Neural cell (in vitro differentiated cells): ENCODE data around the gene ZXDC. TPM values are rescaled to one million over a fixed set of nuclear protein-coding genes. Genes with fewer than 3 reads are reported as not detected.
A peak's percentile ranks its signal among the peaks of the same experiment; 100 is the strongest.

Experiments used
- H2AFZ ChIP-seq: fragments of 200-600, 300-800 bp; sonication (generic), shearing (Covaris generic); 2 replicates; pipeline ENCODE4 v1.6.0; 2014; ENCODE audit warnings: low read depth, mild to moderate bottlenecking, antibody characterized with exemption, low read length, moderate library complexity
- H3F3A ChIP-seq: fragments of 200-600 bp; shearing (Covaris generic); 2 replicates; pipeline ENCODE4 v1.6.1; 2016; ENCODE audit warnings: mild to moderate bottlenecking, moderate library complexity, mixed read lengths, antibody characterized with exemption, low read length; ENCODE audit not compliant: insufficient read depth, poor library complexity, severe bottlenecking
- H3K27ac ChIP-seq: fragments of 200-600, 300-800 bp; sonication (generic), shearing (Covaris generic); 2 replicates; pipeline ENCODE4 v1.5.1; 2014; ENCODE audit warnings: mild to moderate bottlenecking, low read length, moderate library complexity
- H3K27me3 ChIP-seq: fragments of 300-800, 200-600 bp; sonication (generic), shearing (Covaris generic); 2 replicates; pipeline ENCODE4 v1.6.0; 2014; ENCODE audit warnings: mild to moderate bottlenecking, low read depth, low read length, moderate library complexity; ENCODE audit not compliant: insufficient read depth
- H3K36me3 ChIP-seq: fragments of 300-800, 200-600 bp; sonication (generic), shearing (Covaris generic); 2 replicates; pipeline ENCODE4 v1.5.1; 2014; ENCODE audit warnings: mild to moderate bottlenecking, antibody characterized with exemption, low read length, moderate library complexity; ENCODE audit not compliant: insufficient read depth
- H3K4me2 ChIP-seq: fragments of 300-800, 200-600 bp; sonication (generic), shearing (Covaris generic); 2 replicates; pipeline ENCODE4 v1.6.0; 2014; ENCODE audit warnings: mild to moderate bottlenecking, low read length
- H3K4me3 ChIP-seq: fragments of 300-800, 200-600 bp; sonication (generic), shearing (Covaris generic); 2 replicates; pipeline ENCODE4 v1.5.1; 2014; ENCODE audit warnings: mild to moderate bottlenecking, low read length, moderate library complexity
- H3K79me2 ChIP-seq: fragments of 200-600 bp; shearing (Covaris generic); replicated peaks from 2 replicates; pipeline ENCODE4 v1.6.0; 2014; ENCODE audit warnings: mild to moderate bottlenecking, low read length, moderate library complexity; ENCODE audit not compliant: insufficient read depth
- H3K9ac ChIP-seq: fragments of 300-800, 200-600 bp; sonication (generic), shearing (Covaris generic); 2 replicates; pipeline ENCODE4 v1.6.1; 2016; ENCODE audit warnings: mild to moderate bottlenecking, low read length, mixed read lengths
- H3K9me2 ChIP-seq: fragments of 200-600 bp; shearing (Covaris generic); 2 replicates; pipeline ENCODE4 v1.6.1; 2016; ENCODE audit warnings: mild to moderate bottlenecking, low read length, mixed read lengths; ENCODE audit not compliant: insufficient read depth
- H3K9me3 ChIP-seq: fragments of 200-600, 300-800 bp; sonication (generic), shearing (Covaris generic); 2 replicates; pipeline ENCODE4 v1.6.1; 2016; ENCODE audit warnings: mild to moderate bottlenecking, mixed run types, low read length, moderate library complexity, mixed read lengths
- H4K20me1 ChIP-seq: fragments of 200-600 bp; shearing (Covaris generic); 2 replicates; pipeline ENCODE4 v1.6.1; 2016; ENCODE audit warnings: mild to moderate bottlenecking, mixed run types; ENCODE audit not compliant: insufficient read depth
- CTCF ChIP-seq: fragments of 450-650 bp; IDR thresholded peaks from 2 replicates; pipeline ENCODE4 v1.5.1; 2014; ENCODE audit warnings: antibody characterized with exemption, mild to moderate bottlenecking, moderate library complexity; ENCODE audit not compliant: poor library complexity, severe bottlenecking
- EP300 ChIP-seq: fragments of 450-650 bp; conservative IDR thresholded peaks from 2 replicates; pipeline ENCODE4 v1.6.1; 2014; ENCODE audit warnings: antibody characterized with exemption, mild to moderate bottlenecking, moderate library complexity; ENCODE audit not compliant: poor library complexity, severe bottlenecking
- EZH2 ChIP-seq: fragments of 200-600, 300-800 bp; shearing (Covaris generic), sonication (generic); IDR thresholded peaks from 2 replicates; pipeline ENCODE4 v1.6.1; 2014; ENCODE audit warnings: antibody characterized with exemption, low read length, borderline replicate concordance, mild to moderate bottlenecking; ENCODE audit not compliant: insufficient read depth, poor library complexity, severe bottlenecking
- MXI1 ChIP-seq: fragments of 450-650 bp; conservative IDR thresholded peaks from 2 replicates; pipeline ENCODE4 v1.6.1; 2014; ENCODE audit warnings: antibody characterized with exemption, mild to moderate bottlenecking; ENCODE audit not compliant: poor library complexity, severe bottlenecking
- POLR2AphosphoS5 ChIP-seq: IDR thresholded peaks from 2 replicates; pipeline ENCODE4 v1.6.1; 2012
- RAD21 ChIP-seq: fragments of 450-650 bp; conservative IDR thresholded peaks from 2 replicates; pipeline ENCODE4 v1.6.1; 2014; ENCODE audit warnings: antibody characterized with exemption, mild to moderate bottlenecking, moderate library complexity
- REST ChIP-seq: IDR thresholded peaks from 2 replicates; pipeline ENCODE4 v1.6.1; 2012; ENCODE audit warnings: borderline replicate concordance
- SMC3 ChIP-seq: fragments of 450-650 bp; conservative IDR thresholded peaks from 2 replicates; pipeline ENCODE4 v1.6.1; 2014; ENCODE audit warnings: antibody characterized with exemption, mild to moderate bottlenecking, moderate library complexity; ENCODE audit not compliant: poor library complexity
- TAF1 ChIP-seq: IDR thresholded peaks from 2 replicates; pipeline ENCODE4 v1.6.1; 2012; ENCODE audit warnings: low read depth
- polyA plus RNA-seq: library from polyadenylated mRNA; depleted of rRNA; stranded (reverse); fragments of >200 nt; gene quantifications from 2 replicates; pipeline ENCODE4 v1.2.3, GENCODE V29; 2014

Gene ZXDC
- polyA plus RNA-seq, 1 donor from 2014 or later = 22.2 TPM

- TF ChIP-seq TAF1 = no peak
- TF ChIP-seq REST = no peak
- TF ChIP-seq MXI1 = no peak
- no peak for TF ChIP-seq EP300
- TF ChIP-seq POLR2AphosphoS5 = no peak
- TF ChIP-seq EZH2 = no peak
- peak; percentile 5 for TF ChIP-seq SMC3
- no peak for TF ChIP-seq RAD21
- Histone ChIP-seq H3K4me3 (peak overlapping the region; percentile 53), H3K9ac (peak overlapping the region; percentile 47), H4K20me1 (no peaks in the 10 kb centered on the region), H3K36me3 (no peaks in the 10 kb centered on the region), H3K9me3 (no peaks in the 10 kb centered on the region), H3K4me2 (no peak overlapping the region), H3K79me2 (no peaks in the 10 kb centered on the region), H3K9me2 (no peaks in the 10 kb centered on the region), H3K27me3 (no peaks in the 10 kb centered on the region), H3K27ac (peak overlapping the region; percentile 20), H2AFZ (peak overlapping the region; percentile 91), H3F3A (no peaks in the 10 kb centered on the region)
Observed at GRCh38 chr3:126394977-126395321, 80.7 kb downstream of the ZXDC start.

GRCh38 chr3:126394179-126394976, 81.3 kb downstream of the ZXDC start, which contains the start of gene CFAP100:
TSS of gene CFAP100 (plus strand) at chr3:126394909. CDS start at chr3:126396001, 1,092 bp downstream.
- Histone ChIP-seq H3K27me3 (no peaks in the 10 kb centered on the region), H4K20me1 (no peaks in the 10 kb centered on the region), H3K27ac (peak within 1 kb of the TSS; percentile 20), H3K9ac (peak within 1 kb of the TSS; percentile 47), H3K9me3 (no peaks in the 10 kb centered on the region), H3F3A (no peaks in the 10 kb centered on the region), H3K79me2 (no peaks in the 10 kb centered on the region), H3K9me2 (no peaks in the 10 kb centered on the region), H3K4me3 (peak within 1 kb of the TSS; percentile 53), H3K36me3 (no peaks in the 10 kb centered on the region), H3K4me2 (no peak within 1 kb of the TSS), H2AFZ (peak within 1 kb of the TSS; percentile 91)
- no peak for TF ChIP-seq RAD21
- no peak for TF ChIP-seq REST
- TF ChIP-seq TAF1 = no peak
- peak; percentile 18 for TF ChIP-seq SMC3
- no peak for TF ChIP-seq CTCF
- peak; percentile 67 for TF ChIP-seq EP300
- TF ChIP-seq POLR2AphosphoS5 = no peak
- no peak for TF ChIP-seq MXI1
- TF ChIP-seq EZH2 = no peak
